Calu3 (cell line): ENCODE results near the gene ATP6V1G2. TPM values are rescaled to one million over a fixed set of nuclear protein-coding genes. Genes with fewer than 3 reads are reported as not detected.

Source experiments
- BruUV-seq: library from RNA; stranded (reverse); fragments of 400-500 nt; replicated peaks from 2 replicates; lab custom pipeline; 2021; lab: Mats Ljungman, UMichigan
- CTCF ChIA-PET: fragments of 300-600 bp; sonication (Branson Sonifier 250); formaldehyde crosslinking; loops from one replicate; lab custom pipeline; 2022; ENCODE audit warnings: antibody characterized with exemption; lab: Charles Lee
- DNase-seq: peaks from one replicate; pipeline ENCODE4 v3.0.0; 2022
- H3K27ac Mint-ChIP-seq: one replicate; pipeline ENCODE4 v1.8.0; 2022; ENCODE audit warnings: mixed read lengths; ENCODE audit not compliant: unreplicated experiment
- H3K27me3 Mint-ChIP-seq: one replicate; pipeline ENCODE4 v1.8.0; 2022; ENCODE audit warnings: mixed read lengths; ENCODE audit not compliant: unreplicated experiment
- H3K36me3 Mint-ChIP-seq: one replicate; pipeline ENCODE4 v1.8.0; 2022; ENCODE audit warnings: mild to moderate bottlenecking, moderate library complexity, mixed read lengths; ENCODE audit not compliant: insufficient read depth, unreplicated experiment
- H3K4me1 Mint-ChIP-seq: one replicate; pipeline ENCODE4 v1.8.0; 2022; ENCODE audit warnings: mild to moderate bottlenecking, low read depth, mixed read lengths; ENCODE audit not compliant: unreplicated experiment
- H3K4me3 Mint-ChIP-seq: one replicate; pipeline ENCODE4 v1.8.0; 2022; ENCODE audit warnings: mild to moderate bottlenecking, low read depth, moderate library complexity, mixed read lengths; ENCODE audit not compliant: unreplicated experiment
- H3K9me3 Mint-ChIP-seq: one replicate; pipeline ENCODE4 v1.8.0; 2022; ENCODE audit warnings: low read depth, mixed read lengths; ENCODE audit not compliant: unreplicated experiment
- CTCF ChIP-seq: fragments of 200-600 bp; IDR thresholded peaks from one replicate; pipeline ENCODE4 v1.8.0; 2022; ENCODE audit warnings: antibody characterized with exemption; ENCODE audit not compliant: unreplicated experiment
- intact Hi-C: fragments of 100-400 bp; cut with micrococcal nuclease; formaldehyde crosslinking; loops from one replicate; pipeline ENCODE4 v1.10.0; 2022; ENCODE audit not compliant: unreplicated experiment
- total RNA-seq: library from RNA; stranded (reverse); gene quantifications from 2 replicates; pipeline ENCODE4 v1.2.3, GENCODE V29; 2022

Gene ATP6V1G2
- total RNA-seq, 1 experiment from 2014 or later: 1.0 TPM

GRCh38 chr6:31574106-31575061 is 28.0 kb upstream of the ATP6V1G2 start:
- no TSS peak for BruUV-seq
- H3K27me3 Mint-ChIP-seq: peaks cover 58% of the 10 kb centered on the region
- no peak for TF ChIP-seq CTCF
- intact Hi-C loops: no loop called here
- H3K4me1 Mint-ChIP-seq: no peaks in the 10 kb centered on the region
- no peaks in the 10 kb centered on the region for H3K9me3 Mint-ChIP-seq
- no peak for DNase-seq
- no peak overlapping the region for H3K27ac Mint-ChIP-seq
- no peak overlapping the region for H3K4me3 Mint-ChIP-seq
- no peaks in the 10 kb centered on the region for H3K36me3 Mint-ChIP-seq
- CTCF ChIA-PET: interaction anchor here (0.5 to 2.3 kb wide), 6 partner anchors 9 to 27 kb away, joined by 3 to 8 read pairs (median 4); partner anchors contain the start of gene NFKBIL1

- peaks cover 67% of the 10 kb centered on the region for H3K27me3 Mint-ChIP-seq
- H3K4me1 Mint-ChIP-seq: no peaks in the 10 kb centered on the region
- no peaks in the 10 kb centered on the region for H3K36me3 Mint-ChIP-seq
- no TSS peak for BruUV-seq
- CTCF ChIA-PET: interaction anchor here (0.5 to 2.3 kb wide), 3 partner anchors 10 to 14 kb away, joined by 3 to 8 read pairs (median 3); no protein-coding TSS in a partner anchor
- TF ChIP-seq CTCF: no peak
- intact Hi-C loops: no loop called here
- no peak overlapping the region for H3K27ac Mint-ChIP-seq
- H3K9me3 Mint-ChIP-seq: no peaks in the 10 kb centered on the region
- no peak for DNase-seq
- H3K4me3 Mint-ChIP-seq: no peak overlapping the region
Measured at GRCh38 chr6:31573239-31574105, 27.1 kb upstream of the ATP6V1G2 start.

- intact Hi-C loops: no loop called here
- CTCF ChIA-PET: interaction anchor here (2.3 kb wide), 1 partner anchor 11 kb away, joined by 8 read pairs; no protein-coding TSS in a partner anchor
- Mint-ChIP-seq H3K4me3 (no peak within 1 kb of the TSS), H3K27ac (no peak within 1 kb of the TSS), H3K9me3 (no peaks in the 10 kb centered on the region), H3K27me3 (peaks cover 79% of the 10 kb centered on the region), H3K36me3 (no peaks in the 10 kb centered on the region), H3K4me1 (no peaks in the 10 kb centered on the region)
- no TSS peak for BruUV-seq
- no peak for DNase-seq
- no peak for TF ChIP-seq CTCF
Measured at GRCh38 chr6:31572041-31572911, 25.9 kb upstream of the ATP6V1G2 start, which contains the start of gene LTA. Gene LTA, plus strand, starts transcription at chr6:31572289. Its CDS starts 454 bp downstream, at chr6:31572743.
